BJ (cell line): Measurements from ENCODE around the gene LRP3. TPM values are rescaled to one million over a fixed set of nuclear protein-coding genes. Genes with fewer than 3 reads are reported as not detected.

Experiments
- CTCF ChIA-PET: fragments of 350-600 bp; formaldehyde crosslinking; extraction: SDS; loops from one replicate; lab custom pipeline; 2021; ENCODE audit warnings: antibody characterized with exemption, inconsistent platforms; lab: Yijun Ruan, JAX
- POLR2A ChIA-PET: fragments of 300-600 bp; sonication (Branson Sonifier 250); formaldehyde crosslinking; extraction: SDS; loops from one replicate; lab custom pipeline; 2021; ENCODE audit warnings: antibody characterized with exemption; lab: Charles Lee
- DNase-seq: peaks from one replicate; pipeline ENCODE4 v3.0.0-alpha.2; 2011; ENCODE audit warnings: low read depth
- H3K27me3 ChIP-seq: 2 replicates; pipeline ENCODE4 v1.6.0; 2011; ENCODE audit warnings: low read length; ENCODE audit not compliant: control insufficient read depth, insufficient read depth
- H3K36me3 ChIP-seq: 2 replicates; pipeline ENCODE4 v1.5.1; 2011; ENCODE audit warnings: low read length; ENCODE audit not compliant: control insufficient read depth, insufficient read depth
- H3K4me3 ChIP-seq: 2 replicates; pipeline ENCODE4 v1.5.1; 2011; ENCODE audit warnings: low read depth, mild to moderate bottlenecking, control low read depth, low read length
- polyA plus RNA-seq: library from polyadenylated mRNA; depleted of rRNA; stranded (reverse); fragments of >200 nt; gene quantifications from 2 replicates; pipeline ENCODE4 v1.2.3, GENCODE V29; 2011
- TF ChIP-seq, protein P1 (sequence below): IDR thresholded peaks from 2 replicates; pipeline ENCODE4 v1.5.1; 2011; ENCODE audit warnings: low read depth, mild to moderate bottlenecking, control low read depth, inconsistent platforms, low read length, moderate library complexity; ENCODE audit not compliant: insufficient read depth

Gene LRP3
- polyA plus RNA-seq, 1 experiment: 16.1 TPM

DNA sequence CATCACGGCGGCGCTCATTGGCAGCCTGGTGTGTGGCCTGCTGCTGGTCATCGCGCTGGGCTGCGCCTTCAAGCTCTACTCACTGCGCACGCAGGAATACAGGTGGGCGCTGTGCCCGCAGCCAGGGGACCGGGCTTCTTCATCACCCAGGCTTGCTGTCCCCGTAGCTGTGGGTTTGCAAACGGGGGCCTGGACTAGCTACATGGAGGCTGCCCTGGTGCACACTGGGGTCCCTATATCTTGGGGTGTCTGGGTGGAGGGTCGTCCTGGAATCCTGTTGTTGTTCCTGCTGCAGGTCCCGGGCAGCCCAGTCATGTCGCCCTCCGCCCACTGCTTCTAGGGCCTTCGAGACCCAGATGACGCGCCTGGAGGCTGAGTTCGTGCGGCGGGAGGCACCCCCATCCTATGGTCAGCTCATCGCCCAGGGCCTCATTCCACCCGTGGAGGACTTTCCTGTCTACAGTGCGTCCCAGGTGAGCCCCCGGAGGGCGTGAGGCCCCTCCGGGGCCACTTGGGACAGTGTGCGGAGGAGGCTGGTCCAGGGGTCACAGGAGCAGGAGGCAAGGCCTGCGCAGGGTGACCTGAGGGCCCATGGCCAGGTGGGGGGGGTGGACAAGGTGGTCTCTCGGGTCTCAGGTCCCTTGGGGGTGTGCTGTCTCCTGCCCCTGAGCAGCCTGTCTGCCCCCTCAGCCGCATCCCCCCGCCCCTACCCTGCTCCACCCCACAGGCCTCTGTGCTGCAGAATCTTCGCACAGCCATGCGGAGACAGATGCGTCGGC lies 12.3 kb downstream of the LRP3 start:
- no peak for DNase-seq
- H3K4me3 ChIP-seq: no peak overlapping the region
- peaks cover 6% of the 10 kb centered on the region for H3K36me3 ChIP-seq
- CTCF ChIA-PET: no interaction called here
- TF ChIP-seq, protein P1, sequence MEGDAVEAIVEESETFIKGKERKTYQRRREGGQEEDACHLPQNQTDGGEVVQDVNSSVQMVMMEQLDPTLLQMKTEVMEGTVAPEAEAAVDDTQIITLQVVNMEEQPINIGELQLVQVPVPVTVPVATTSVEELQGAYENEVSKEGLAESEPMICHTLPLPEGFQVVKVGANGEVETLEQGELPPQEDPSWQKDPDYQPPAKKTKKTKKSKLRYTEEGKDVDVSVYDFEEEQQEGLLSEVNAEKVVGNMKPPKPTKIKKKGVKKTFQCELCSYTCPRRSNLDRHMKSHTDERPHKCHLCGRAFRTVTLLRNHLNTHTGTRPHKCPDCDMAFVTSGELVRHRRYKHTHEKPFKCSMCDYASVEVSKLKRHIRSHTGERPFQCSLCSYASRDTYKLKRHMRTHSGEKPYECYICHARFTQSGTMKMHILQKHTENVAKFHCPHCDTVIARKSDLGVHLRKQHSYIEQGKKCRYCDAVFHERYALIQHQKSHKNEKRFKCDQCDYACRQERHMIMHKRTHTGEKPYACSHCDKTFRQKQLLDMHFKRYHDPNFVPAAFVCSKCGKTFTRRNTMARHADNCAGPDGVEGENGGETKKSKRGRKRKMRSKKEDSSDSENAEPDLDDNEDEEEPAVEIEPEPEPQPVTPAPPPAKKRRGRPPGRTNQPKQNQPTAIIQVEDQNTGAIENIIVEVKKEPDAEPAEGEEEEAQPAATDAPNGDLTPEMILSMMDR: no peak
- no peaks in the 10 kb centered on the region for H3K27me3 ChIP-seq
- POLR2A ChIA-PET: no interaction called here

DNA sequence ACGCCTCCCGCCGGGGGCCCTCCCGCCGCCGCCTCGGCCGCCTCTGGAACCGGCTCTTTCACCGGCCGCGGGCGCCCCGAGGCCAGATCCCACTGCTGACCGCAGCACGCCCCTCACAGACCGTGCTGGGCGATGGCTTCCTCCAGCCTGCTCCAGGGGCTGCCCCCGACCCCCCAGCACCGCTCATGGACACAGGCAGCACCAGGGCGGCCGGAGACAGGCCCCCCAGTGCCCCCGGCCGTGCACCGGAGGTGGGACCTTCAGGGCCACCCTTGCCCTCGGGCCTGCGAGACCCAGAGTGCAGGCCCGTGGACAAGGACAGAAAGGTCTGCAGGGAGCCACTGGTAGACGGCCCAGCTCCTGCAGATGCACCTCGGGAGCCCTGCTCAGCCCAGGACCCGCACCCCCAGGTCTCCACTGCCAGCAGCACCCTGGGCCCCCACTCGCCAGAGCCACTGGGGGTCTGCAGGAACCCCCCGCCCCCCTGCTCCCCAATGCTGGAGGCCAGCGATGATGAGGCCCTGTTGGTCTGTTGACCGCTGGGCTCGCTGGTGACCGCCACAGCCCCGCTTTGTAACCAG lies 13.0 kb downstream of the LRP3 start:
- Histone ChIP-seq H3K36me3 (peaks cover 6% of the 10 kb centered on the region), H3K27me3 (no peaks in the 10 kb centered on the region), H3K4me3 (no peak overlapping the region)
- ChIA-PET POLR2A (no interaction called here), CTCF (no interaction called here)
- DNase-seq: no peak
- TF ChIP-seq, protein P1: no peak

DNA sequence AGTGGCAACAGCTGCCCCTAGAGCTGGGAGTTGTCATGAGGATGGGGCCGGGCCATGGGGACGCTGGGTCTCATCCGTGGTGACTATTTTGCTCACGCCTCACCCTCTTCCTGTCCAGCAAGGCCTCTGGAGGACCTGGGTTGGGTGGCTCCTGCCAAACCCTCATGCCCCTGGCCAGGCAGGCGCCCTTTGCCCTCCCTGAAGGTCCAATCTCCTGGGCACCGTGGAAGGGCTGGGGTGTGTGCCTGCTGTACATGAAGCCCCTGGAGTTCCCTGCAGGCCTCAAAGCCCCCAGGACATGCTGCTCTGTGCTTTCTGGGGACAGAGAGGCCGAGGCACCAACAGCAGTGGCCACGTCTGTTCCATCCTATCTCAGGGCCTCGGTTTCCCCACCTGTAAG lies 13.8 kb downstream of the LRP3 start:
- TF ChIP-seq, protein P1: no peak
- no peak overlapping the region for H3K4me3 ChIP-seq
- no peak for DNase-seq
- no peaks in the 10 kb centered on the region for H3K27me3 ChIP-seq
- CTCF ChIA-PET: interaction anchor here (1.0 to 2.1 kb wide), 2 partner anchors 24 to 27 kb away, joined by 4 to 6 read pairs; no protein-coding TSS in a partner anchor
- POLR2A ChIA-PET: no interaction called here
- H3K36me3 ChIP-seq: peaks cover 4% of the 10 kb centered on the region

DNA sequence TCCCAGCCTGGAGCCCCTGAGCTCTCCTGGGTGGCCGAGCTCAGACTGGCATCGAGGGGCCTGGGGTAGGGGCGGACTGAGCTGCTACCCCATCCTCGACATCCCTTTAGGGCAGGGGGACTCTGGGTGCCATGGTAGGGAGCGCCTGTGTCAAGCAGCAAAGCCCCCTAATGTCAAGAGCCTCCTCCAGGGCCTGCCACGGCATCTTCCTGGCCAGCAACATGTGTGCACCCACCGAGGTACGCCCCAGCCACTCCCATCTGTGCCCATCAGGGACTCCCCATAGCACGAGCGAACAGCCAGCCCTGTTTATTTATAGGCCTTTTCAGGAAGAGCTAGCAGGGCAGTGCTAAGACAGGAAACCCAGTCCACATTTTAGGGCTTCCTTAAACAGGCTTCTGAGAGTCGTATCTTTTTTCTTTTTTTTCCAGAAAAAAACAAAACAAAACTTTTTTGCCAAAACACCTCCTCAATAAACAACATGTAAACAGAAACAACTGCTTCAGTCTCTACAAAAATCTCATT lies 14.3 kb downstream of the LRP3 start:
- CTCF ChIA-PET: interaction anchor here (1.0 to 2.1 kb wide), 3 partner anchors 10 to 27 kb away, joined by 3 to 6 read pairs (median 4); no protein-coding TSS in a partner anchor
- POLR2A ChIA-PET: no interaction called here

More for the DNA sequence above, 14.3 kb downstream of the LRP3 start:
- Histone ChIP-seq H3K36me3 (peaks cover under 1% of the 10 kb centered on the region), H3K4me3 (no peak overlapping the region), H3K27me3 (no peaks in the 10 kb centered on the region)
- DNase-seq: no peak
- TF ChIP-seq, protein P1: no peak
